ENCODE measurements around the gene ABCF2. TPM values are rescaled to one million over a fixed set of nuclear protein-coding genes. Genes with fewer than 3 reads are reported as not detected.
A peak's percentile ranks its signal among the peaks of the same experiment; 100 is the strongest.

ABCF2 gene
- total RNA-seq, result 16.3 TPM
- polyA plus RNA-seq, result 10 to 100 TPM; 25.9 to 31.4 (median 29.7) TPM

- peak within 1 kb of the TSS; percentile 80 for H3K27ac ChIP-seq (ENCODE audit: insufficient read depth, low read length, poor library complexity, severe bottlenecking)
- Mint-ChIP-seq H3K4me1 (peaks cover 10 to 49% (median 30%) of the 10 kb centered on the region in 4 donors), H3K36me3 (peaks cover 34% of the 10 kb centered on the region), H3K4me3 (peak within 1 kb of the TSS; percentile 89 to 100 (median 100)), H3K9me3 (no peaks in the 10 kb centered on the region), H3K27ac (peak within 1 kb of the TSS; percentile 97 to 99 (median 98)), H3K27me3 (peaks cover 7% of the 10 kb centered on the region)
- H3K36me3 ChIP-seq (ENCODE audit: control insufficient read depth, insufficient read depth, low read length), result peaks cover 29% of the 10 kb centered on the region
- no peaks in the 10 kb centered on the region for H3K27me3 ChIP-seq (ENCODE audit: control insufficient read depth, insufficient read depth, low read length)
- no peaks in the 10 kb centered on the region for H3K9me3 ChIP-seq (ENCODE audit: control insufficient read depth in 2 of 2, low read length in 2 of 2)
- ATAC-seq (ENCODE audit: low read depth in 2 of 2), result peak; percentile 100
- peaks cover 31% of the 10 kb centered on the region for H3K4me1 ChIP-seq (ENCODE audit: control insufficient read depth, insufficient read depth, low read length, poor library complexity, severe bottlenecking)
- peak; percentile 96 to 98 (median 98) for DNase-seq
- H3K4me3 ChIP-seq (ENCODE audit: low read depth, low read length), result peak within 1 kb of the TSS; percentile 90
Measured at GRCh38 chr7:151226875-151227782, at the start of gene ABCF2. Gene ABCF2 (minus strand): TSS chr7:151227205. CDS start chr7:151226458, 747 bp downstream.

DNA sequence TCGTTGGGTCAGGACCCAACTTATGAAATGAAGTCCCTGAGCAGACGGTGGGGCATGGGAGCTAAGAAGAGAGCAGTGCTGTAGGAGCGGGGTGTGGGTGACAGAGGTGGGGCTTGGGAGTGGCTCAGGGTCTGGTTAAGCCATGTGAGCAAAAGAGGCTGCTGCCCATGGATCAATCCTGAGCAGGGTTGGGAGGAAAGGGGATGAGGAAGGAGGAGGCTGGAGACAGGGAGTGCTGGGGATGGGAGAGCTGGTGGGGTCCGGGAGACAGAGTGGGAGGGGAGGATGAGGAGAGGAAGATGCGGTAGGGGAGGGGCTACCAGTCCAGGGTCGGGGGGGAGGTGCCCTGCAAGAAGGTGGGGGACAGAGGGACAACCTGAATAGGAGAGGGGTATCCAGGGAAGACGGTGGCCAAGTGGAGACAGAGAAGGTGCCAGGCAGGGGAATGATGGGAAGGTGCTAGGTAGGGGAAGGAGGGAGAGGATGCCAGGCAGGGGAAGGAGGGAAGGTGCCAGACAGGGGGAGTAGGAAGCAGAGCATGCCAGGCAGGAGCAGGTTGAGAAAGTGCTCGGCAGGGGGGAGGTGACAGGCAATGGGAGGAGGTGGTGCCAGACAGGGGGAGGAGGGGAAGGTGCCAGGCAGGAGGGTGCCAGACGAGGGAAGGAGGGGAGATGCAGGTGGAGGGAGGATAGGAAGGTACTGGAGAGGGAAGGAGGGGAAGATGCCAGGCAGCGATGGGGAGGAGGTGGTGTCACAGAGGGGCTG lies 49.0 kb upstream of the ABCF2 start:
- peaks cover 0 to 32% (median 8%) of the 10 kb centered on the region in 4 donors for H3K4me1 Mint-ChIP-seq
- H3K4me3 ChIP-seq (ENCODE audit: low read depth, low read length), result no peak overlapping the region
- DNase-seq, result no peak

GRCh38 chr7:151274936-151275812 lies 48.2 kb upstream of the ABCF2 start:
- no peaks in the 10 kb centered on the region for H3K36me3 Mint-ChIP-seq
- H3K9me3 Mint-ChIP-seq, result no peaks in the 10 kb centered on the region
- peaks cover 0 to 32% (median 8%) of the 10 kb centered on the region in 4 donors for H3K4me1 Mint-ChIP-seq
- Histone ChIP-seq H3K9me3 (ENCODE audit: control insufficient read depth in 2 of 2, low read length in 2 of 2) (no peaks in the 10 kb centered on the region), H3K27ac (ENCODE audit: insufficient read depth, low read length, poor library complexity, severe bottlenecking) (no peak overlapping the region), H3K27me3 (ENCODE audit: control insufficient read depth, insufficient read depth, low read length) (no peaks in the 10 kb centered on the region), H3K36me3 (ENCODE audit: control insufficient read depth, insufficient read depth, low read length) (no peaks in the 10 kb centered on the region), H3K4me1 (ENCODE audit: control insufficient read depth, insufficient read depth, low read length, poor library complexity, severe bottlenecking) (peaks cover 9% of the 10 kb centered on the region), H3K4me3 (ENCODE audit: low read depth, low read length) (no peak overlapping the region)
- peak overlapping the region; percentile 67 to 83 (median 80) for H3K4me3 Mint-ChIP-seq
- no peak for ATAC-seq (ENCODE audit: low read depth in 2 of 2)
- H3K27me3 Mint-ChIP-seq, result peaks cover 22% of the 10 kb centered on the region
- no peak overlapping the region for H3K27ac Mint-ChIP-seq
- DNase-seq, result no peak

More for the DNA sequence above, 49.0 kb upstream of the ABCF2 start:
- H3K9me3 Mint-ChIP-seq, result no peaks in the 10 kb centered on the region
- Histone ChIP-seq H3K9me3 (ENCODE audit: control insufficient read depth in 2 of 2, low read length in 2 of 2) (no peaks in the 10 kb centered on the region), H3K4me1 (ENCODE audit: control insufficient read depth, insufficient read depth, low read length, poor library complexity, severe bottlenecking) (peaks cover 9% of the 10 kb centered on the region), H3K36me3 (ENCODE audit: control insufficient read depth, insufficient read depth, low read length) (no peaks in the 10 kb centered on the region), H3K27me3 (ENCODE audit: control insufficient read depth, insufficient read depth, low read length) (no peaks in the 10 kb centered on the region), H3K27ac (ENCODE audit: insufficient read depth, low read length, poor library complexity, severe bottlenecking) (no peak overlapping the region)
- H3K4me3 Mint-ChIP-seq, result peak overlapping the region in 3 of 4 donors; percentile 59 to 82 (median 73)
- peak overlapping the region in 1 of 3 donors; percentile 84 for H3K27ac Mint-ChIP-seq
- no peaks in the 10 kb centered on the region for H3K36me3 Mint-ChIP-seq
- peaks cover 30% of the 10 kb centered on the region for H3K27me3 Mint-ChIP-seq
- ATAC-seq (ENCODE audit: low read depth in 2 of 2), result no peak

- Mint-ChIP-seq H3K9me3 (no peaks in the 10 kb centered on the region), H3K4me3 (peak overlapping the region; percentile 56 to 83 (median 67)), H3K27ac (no peak overlapping the region), H3K36me3 (no peaks in the 10 kb centered on the region), H3K4me1 (peaks cover 0 to 32% (median 8%) of the 10 kb centered on the region in 4 donors), H3K27me3 (peaks cover 15% of the 10 kb centered on the region)
- no peaks in the 10 kb centered on the region for H3K27me3 ChIP-seq (ENCODE audit: control insufficient read depth, insufficient read depth, low read length)
- DNase-seq (no peak), ATAC-seq (ENCODE audit: low read depth in 2 of 2) (no peak)
- no peaks in the 10 kb centered on the region for H3K36me3 ChIP-seq (ENCODE audit: control insufficient read depth, insufficient read depth, low read length)
- H3K27ac ChIP-seq (ENCODE audit: insufficient read depth, low read length, poor library complexity, severe bottlenecking), result no peak overlapping the region
- no peak overlapping the region for H3K4me3 ChIP-seq (ENCODE audit: low read depth, low read length)
- peaks cover 9% of the 10 kb centered on the region for H3K4me1 ChIP-seq (ENCODE audit: control insufficient read depth, insufficient read depth, low read length, poor library complexity, severe bottlenecking)
- H3K9me3 ChIP-seq (ENCODE audit: control insufficient read depth in 2 of 2, low read length in 2 of 2), result no peaks in the 10 kb centered on the region
Measured at GRCh38 chr7:151274396-151274795, 47.4 kb upstream of the ABCF2 start.

DNA sequence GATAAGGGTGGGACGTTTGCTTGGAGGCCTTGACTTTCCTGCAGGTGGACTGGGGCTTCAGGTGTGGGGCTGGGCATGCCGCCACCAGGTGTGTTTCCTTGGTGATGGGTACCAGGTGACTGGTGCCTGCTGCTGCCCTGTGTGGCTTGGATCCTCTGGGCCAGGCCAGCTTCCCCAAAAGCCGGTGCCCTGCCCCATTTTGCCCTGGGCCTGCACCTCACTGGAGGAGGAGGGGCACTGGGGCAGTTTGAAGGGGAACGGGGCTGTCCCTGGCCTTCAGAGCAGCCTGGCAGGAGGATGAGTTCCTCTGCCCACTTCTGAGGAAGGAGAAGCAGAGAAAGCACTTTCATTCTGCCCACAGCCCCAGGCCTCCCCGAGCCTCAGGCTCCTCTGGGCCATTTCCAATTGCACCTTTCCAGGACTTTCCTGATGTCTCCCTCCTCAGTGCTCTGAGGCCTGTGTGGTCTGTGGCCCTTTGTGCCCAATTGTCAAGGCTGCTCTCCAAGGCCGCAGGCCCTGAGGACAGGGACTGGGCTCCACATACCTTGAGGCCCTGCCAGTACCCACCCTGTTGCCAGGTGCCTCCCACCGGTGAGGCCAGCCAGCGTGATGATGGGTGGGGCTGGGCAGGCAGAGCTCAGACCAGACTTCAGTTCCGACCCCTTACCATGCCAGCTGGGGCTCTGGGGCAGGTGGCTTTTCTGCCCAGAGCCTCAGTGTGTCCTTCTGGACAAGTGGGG lies 46.8 kb upstream of the ABCF2 start:
- peaks cover 15% of the 10 kb centered on the region for H3K27me3 Mint-ChIP-seq
- DNase-seq (no peak), ATAC-seq (ENCODE audit: low read depth in 2 of 2) (no peak)
- Histone ChIP-seq H3K27me3 (ENCODE audit: control insufficient read depth, insufficient read depth, low read length) (no peaks in the 10 kb centered on the region), H3K9me3 (ENCODE audit: control insufficient read depth in 2 of 2, low read length in 2 of 2) (no peaks in the 10 kb centered on the region), H3K27ac (ENCODE audit: insufficient read depth, low read length, poor library complexity, severe bottlenecking) (no peak overlapping the region), H3K36me3 (ENCODE audit: control insufficient read depth, insufficient read depth, low read length) (no peaks in the 10 kb centered on the region), H3K4me3 (ENCODE audit: low read depth, low read length) (no peak overlapping the region), H3K4me1 (ENCODE audit: control insufficient read depth, insufficient read depth, low read length, poor library complexity, severe bottlenecking) (peaks cover 9% of the 10 kb centered on the region)
- no peaks in the 10 kb centered on the region for H3K9me3 Mint-ChIP-seq
- H3K4me1 Mint-ChIP-seq, result peaks cover 0 to 32% (median 8%) of the 10 kb centered on the region in 4 donors
- H3K4me3 Mint-ChIP-seq, result no peak overlapping the region
- no peak overlapping the region for H3K27ac Mint-ChIP-seq
- H3K36me3 Mint-ChIP-seq, result no peaks in the 10 kb centered on the region

GRCh38 chr7:151272877-151273276 lies 45.9 kb upstream of the ABCF2 start:
- H3K27me3 Mint-ChIP-seq, result peaks cover 15% of the 10 kb centered on the region
- H3K9me3 Mint-ChIP-seq, result no peaks in the 10 kb centered on the region
- H3K4me1 Mint-ChIP-seq, result peaks cover 0 to 32% (median 8%) of the 10 kb centered on the region in 4 donors
- no peak overlapping the region for H3K4me3 ChIP-seq (ENCODE audit: low read depth, low read length)
- H3K36me3 Mint-ChIP-seq, result no peaks in the 10 kb centered on the region
- no peaks in the 10 kb centered on the region for H3K36me3 ChIP-seq (ENCODE audit: control insufficient read depth, insufficient read depth, low read length)
- ATAC-seq (ENCODE audit: low read depth in 2 of 2) (no peak), DNase-seq (no peak)
- no peaks in the 10 kb centered on the region for H3K9me3 ChIP-seq (ENCODE audit: control insufficient read depth in 2 of 2, low read length in 2 of 2)
- H3K27me3 ChIP-seq (ENCODE audit: control insufficient read depth, insufficient read depth, low read length), result no peaks in the 10 kb centered on the region
- peak overlapping the region in 1 of 4 donors; percentile 16 for H3K4me3 Mint-ChIP-seq
- no peak overlapping the region for H3K27ac ChIP-seq (ENCODE audit: insufficient read depth, low read length, poor library complexity, severe bottlenecking)
- H3K4me1 ChIP-seq (ENCODE audit: control insufficient read depth, insufficient read depth, low read length, poor library complexity, severe bottlenecking), result peaks cover 9% of the 10 kb centered on the region
- H3K27ac Mint-ChIP-seq, result no peak overlapping the region
